HCT116 (cell line): ENCODE measurements around the gene CLEC16A.

ENCODE experiments used
- EZH2 ChIP-seq: fragments of 200-600 bp; sonication (generic); IDR thresholded peaks from 2 replicates; pipeline ENCODE4 v1.6.1; 2017; ENCODE audit warnings: antibody characterized with exemption, mixed run types
- EZH2phosphoT487 ChIP-seq: fragments of 200-600 bp; IDR thresholded peaks from 2 replicates; pipeline ENCODE4 v1.6.1; 2018; ENCODE audit warnings: antibody characterized with exemption, borderline replicate concordance
- MAX ChIP-seq: IDR thresholded peaks from 2 replicates; pipeline ENCODE4 v1.6.1; 2012
- SP1 ChIP-seq: IDR thresholded peaks from 2 replicates; pipeline ENCODE4 v1.6.1; 2012; ENCODE audit warnings: low read depth
- YY1 ChIP-seq: IDR thresholded peaks from 2 replicates; pipeline ENCODE4 v1.6.1; 2011; ENCODE audit warnings: low read length, low read depth, moderate library complexity, mild to moderate bottlenecking; ENCODE audit not compliant: insufficient replicate concordance; ENCODE audit errors: extremely low read depth
- ZBTB33 ChIP-seq: IDR thresholded peaks from 2 replicates; pipeline ENCODE4 v1.6.1; 2011; ENCODE audit warnings: mild to moderate bottlenecking, low read length, moderate library complexity; ENCODE audit not compliant: insufficient replicate concordance; ENCODE audit errors: extremely low read depth
- TF ChIP-seq, protein P1 (sequence below), 3 experiments: fragments of 200-600 bp in 1 of 3; sonication (generic) in 1 of 3; IDR thresholded peaks in 2 of 3; conservative IDR thresholded peaks in 1 of 3; 2 replicates each; pipeline ENCODE4 v1.5.1; 2012 to 2017; ENCODE audit warnings: low read depth in 2 of 3, low read length in 2 of 3, antibody characterized with exemption in 1 of 3, borderline replicate concordance in 1 of 3, control low read depth in 1 of 3, mild to moderate bottlenecking in 1 of 3, mixed read lengths in 1 of 3, mixed run types in 1 of 3, moderate library complexity in 1 of 3; ENCODE audit not compliant: insufficient read depth in 1 of 3
- TF ChIP-seq, protein P2 (sequence below): IDR thresholded peaks from 2 replicates; pipeline ENCODE4 v1.6.1; 2012

- no peak for TF ChIP-seq SP1
- TF ChIP-seq, protein P1, sequence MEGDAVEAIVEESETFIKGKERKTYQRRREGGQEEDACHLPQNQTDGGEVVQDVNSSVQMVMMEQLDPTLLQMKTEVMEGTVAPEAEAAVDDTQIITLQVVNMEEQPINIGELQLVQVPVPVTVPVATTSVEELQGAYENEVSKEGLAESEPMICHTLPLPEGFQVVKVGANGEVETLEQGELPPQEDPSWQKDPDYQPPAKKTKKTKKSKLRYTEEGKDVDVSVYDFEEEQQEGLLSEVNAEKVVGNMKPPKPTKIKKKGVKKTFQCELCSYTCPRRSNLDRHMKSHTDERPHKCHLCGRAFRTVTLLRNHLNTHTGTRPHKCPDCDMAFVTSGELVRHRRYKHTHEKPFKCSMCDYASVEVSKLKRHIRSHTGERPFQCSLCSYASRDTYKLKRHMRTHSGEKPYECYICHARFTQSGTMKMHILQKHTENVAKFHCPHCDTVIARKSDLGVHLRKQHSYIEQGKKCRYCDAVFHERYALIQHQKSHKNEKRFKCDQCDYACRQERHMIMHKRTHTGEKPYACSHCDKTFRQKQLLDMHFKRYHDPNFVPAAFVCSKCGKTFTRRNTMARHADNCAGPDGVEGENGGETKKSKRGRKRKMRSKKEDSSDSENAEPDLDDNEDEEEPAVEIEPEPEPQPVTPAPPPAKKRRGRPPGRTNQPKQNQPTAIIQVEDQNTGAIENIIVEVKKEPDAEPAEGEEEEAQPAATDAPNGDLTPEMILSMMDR (IDR thresholded peaks at IDR 0.05 in 2 of 3, conservative IDR thresholded peaks at IDR 0.05 in 1 of 3; ENCODE audit: borderline replicate concordance in 1 of 3, insufficient read depth in 1 of 3, low read depth in 2 of 3, low read length in 2 of 3): no peak
- TF ChIP-seq EZH2phosphoT487: no peak
- no peak for TF ChIP-seq EZH2
- TF ChIP-seq ZBTB33: no peak
- no peak for TF ChIP-seq YY1
- no peak for TF ChIP-seq MAX
- TF ChIP-seq, protein P2, sequence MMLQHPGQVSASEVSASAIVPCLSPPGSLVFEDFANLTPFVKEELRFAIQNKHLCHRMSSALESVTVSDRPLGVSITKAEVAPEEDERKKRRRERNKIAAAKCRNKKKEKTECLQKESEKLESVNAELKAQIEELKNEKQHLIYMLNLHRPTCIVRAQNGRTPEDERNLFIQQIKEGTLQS: no peak
Measured at GRCh38 chr16:11135464-11135973, 191.2 kb downstream of the CLEC16A start.
